Trophoblast cell (in vitro differentiated cells and primary cell): ENCODE results near the gene C16orf92.
A peak's percentile ranks its signal among the peaks of the same experiment; 100 is the strongest.

Experiments
- DNase-seq, 2 donors: peaks; one replicate each; pipeline ENCODE4 v3.0.0-alpha.2; 2016
- H2AFZ ChIP-seq: 2 replicates; pipeline ENCODE4 v1.6.1; 2013; ENCODE audit warnings: low read length, moderate library complexity, mild to moderate bottlenecking; ENCODE audit not compliant: insufficient read depth, poor library complexity
- H2AK5ac ChIP-seq: 2 replicates; pipeline ENCODE4 v1.6.1; 2013; ENCODE audit warnings: mild to moderate bottlenecking, low read length
- H2BK120ac ChIP-seq: 2 replicates; pipeline ENCODE4 v1.6.1; 2013; ENCODE audit warnings: low read length, mild to moderate bottlenecking, moderate library complexity; ENCODE audit not compliant: insufficient read depth, poor library complexity
- H2BK12ac ChIP-seq: 2 replicates; pipeline ENCODE4 v1.6.1; 2013; ENCODE audit warnings: mild to moderate bottlenecking, low read length, moderate library complexity
- H2BK5ac ChIP-seq: 2 replicates; pipeline ENCODE4 v1.6.1; 2013; ENCODE audit warnings: low read length, low read depth, moderate library complexity, mild to moderate bottlenecking; ENCODE audit not compliant: poor library complexity
- H3K14ac ChIP-seq: 2 replicates; pipeline ENCODE4 v1.6.1; 2013; ENCODE audit warnings: mild to moderate bottlenecking, low read length
- H3K18ac ChIP-seq: 2 replicates; pipeline ENCODE4 v1.6.1; 2013; ENCODE audit warnings: mild to moderate bottlenecking, low read length
- H3K23ac ChIP-seq: 2 replicates; pipeline ENCODE4 v1.6.1; 2013; ENCODE audit warnings: low read length
- H3K27ac ChIP-seq: 2 replicates; pipeline ENCODE4 v1.5.1; 2013; ENCODE audit warnings: low read depth, mild to moderate bottlenecking, inconsistent platforms, low read length, moderate library complexity
- H3K27me3 ChIP-seq: 2 replicates; pipeline ENCODE4 v1.6.1; 2013; ENCODE audit warnings: inconsistent platforms, mild to moderate bottlenecking, low read length, moderate library complexity; ENCODE audit not compliant: insufficient read depth
- H3K36me3 ChIP-seq, 2 experiments: 1 replicate in 1 of 2; 2 replicates in 1 of 2; pipeline ENCODE4 v1.6.1; 2013; ENCODE audit warnings: low read length in 2 of 2, mild to moderate bottlenecking in 2 of 2, moderate library complexity in 1 of 2; ENCODE audit not compliant: insufficient read depth in 2 of 2, control insufficient read depth in 1 of 2
- H3K4ac ChIP-seq: 2 replicates; pipeline ENCODE4 v1.6.1; 2013; ENCODE audit warnings: low read depth, mild to moderate bottlenecking, low read length, moderate library complexity
- H3K4me1 ChIP-seq, 2 experiments: 1 replicate in 1 of 2; 2 replicates in 1 of 2; pipeline ENCODE4 v1.6.1; 2013; ENCODE audit warnings: low read length in 2 of 2, mild to moderate bottlenecking in 2 of 2, moderate library complexity in 1 of 2; ENCODE audit not compliant: insufficient read depth in 2 of 2, control insufficient read depth in 1 of 2
- H3K4me2 ChIP-seq: 2 replicates; pipeline ENCODE4 v1.6.1; 2013; ENCODE audit warnings: inconsistent platforms, mild to moderate bottlenecking, low read length, moderate library complexity
- H3K4me3 ChIP-seq: 2 replicates; pipeline ENCODE4 v1.5.1; 2013; ENCODE audit warnings: mild to moderate bottlenecking, low read depth, low read length, inconsistent platforms
- H3K79me1 ChIP-seq: one replicate; pipeline ENCODE4 v1.6.1; 2013; ENCODE audit warnings: low read length
- H3K79me2 ChIP-seq: 2 replicates; pipeline ENCODE4 v1.6.1; 2013; ENCODE audit warnings: low read length, mild to moderate bottlenecking; ENCODE audit not compliant: control insufficient read depth, insufficient read depth, poor library complexity
- H3K9ac ChIP-seq: 2 replicates; pipeline ENCODE4 v1.6.1; 2013; ENCODE audit warnings: mild to moderate bottlenecking, low read length
- H3K9me3 ChIP-seq: 2 replicates; pipeline ENCODE4 v1.6.1; 2013; ENCODE audit warnings: low read depth, mild to moderate bottlenecking, control low read depth, inconsistent platforms, low read length; ENCODE audit not compliant: insufficient read depth
- H4K12ac ChIP-seq: 2 replicates; pipeline ENCODE4 v1.6.1; 2013; ENCODE audit warnings: low read depth, mild to moderate bottlenecking, low read length, moderate library complexity
- H4K8ac ChIP-seq: 2 replicates; pipeline ENCODE4 v1.6.1; 2013; ENCODE audit warnings: low read depth, mild to moderate bottlenecking, low read length, moderate library complexity
- H4K91ac ChIP-seq: one replicate; pipeline ENCODE4 v1.6.1; 2013; ENCODE audit warnings: low read depth, mild to moderate bottlenecking, low read length, moderate library complexity
- WGBS: extraction: QIAGEN DNeasy Blood & Tissue Kit; methylation state at CpG from one replicate; pipeline ENCODE4 v1.1.7; 2013; ENCODE audit warnings: missing lambda C conversion rate; ENCODE audit not compliant: insufficient read length, insufficient coverage; ENCODE audit errors: extremely low coverage; 5-methylcytosine and 5-hydroxymethylcytosine counted together

The C16orf92 gene

DNA sequence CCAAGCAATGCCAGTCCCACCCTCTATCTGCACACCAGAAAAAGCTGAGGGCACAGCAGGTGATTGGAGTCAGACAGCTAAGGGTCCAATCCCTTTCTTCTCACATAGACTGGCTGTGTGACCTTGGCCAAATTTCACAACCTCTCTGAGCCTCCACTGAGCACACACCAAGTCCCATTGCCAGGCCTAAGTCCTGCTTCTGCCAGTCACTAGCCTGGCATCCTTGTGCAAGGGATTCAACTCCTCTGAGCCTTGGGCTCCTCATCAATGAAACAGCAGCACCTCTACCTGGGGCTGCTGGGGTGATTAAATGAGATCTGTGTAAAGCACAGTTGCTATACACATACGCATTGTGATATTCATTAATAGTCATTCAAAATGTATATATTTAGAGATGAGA, 23.6 kb downstream of the C16orf92 start:
- no peaks in the 10 kb centered on the region for H3K79me1 ChIP-seq
- H2BK12ac ChIP-seq: no peak overlapping the region
- no peaks in the 10 kb centered on the region for H3K79me2 ChIP-seq
- H4K8ac ChIP-seq: no peak overlapping the region
- no CpG with 5 or more reads among the region's 1 CpG for WGBS
- no peak overlapping the region for H3K27ac ChIP-seq
- no peak overlapping the region for H3K14ac ChIP-seq
- H3K4me3 ChIP-seq: no peak overlapping the region
- no peaks in the 10 kb centered on the region for H3K36me3 ChIP-seq
- no peak overlapping the region for H3K4ac ChIP-seq
- H4K12ac ChIP-seq: no peak overlapping the region
- H3K4me1 ChIP-seq: peaks cover 0 to under 1% of the 10 kb centered on the region in 2 experiments
- no peak overlapping the region for H3K4me2 ChIP-seq
- H3K18ac ChIP-seq: no peak overlapping the region
- H3K9me3 ChIP-seq: peaks cover 7% of the 10 kb centered on the region
- H2BK5ac ChIP-seq: no peak overlapping the region
- H2AK5ac ChIP-seq: no peak overlapping the region
- H3K9ac ChIP-seq: no peak overlapping the region
- H3K27me3 ChIP-seq: no peaks in the 10 kb centered on the region
- H2BK120ac ChIP-seq: no peak overlapping the region
- H4K91ac ChIP-seq: no peak overlapping the region
- DNase-seq: no peak
- H3K23ac ChIP-seq: no peak overlapping the region
- no peak overlapping the region for H2AFZ ChIP-seq

DNA sequence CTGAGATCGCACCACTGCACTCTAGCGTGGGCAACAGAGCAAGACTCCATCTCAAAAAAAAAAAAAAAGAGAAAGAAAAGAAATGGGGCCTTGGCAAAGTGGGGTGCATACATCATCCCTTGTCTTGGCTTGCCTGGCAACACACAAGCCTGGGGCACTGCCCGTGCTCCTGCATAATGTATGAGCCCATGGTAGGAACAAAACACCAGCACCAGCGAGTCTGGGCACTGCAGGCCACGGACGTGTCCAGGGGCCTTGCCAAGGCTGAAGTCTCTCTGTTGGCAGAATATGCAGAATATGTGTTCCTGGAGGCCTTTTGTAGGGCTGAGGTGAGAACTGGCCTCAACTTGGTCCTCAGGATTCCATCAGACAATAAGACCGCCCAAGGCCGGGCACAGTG, 26.9 kb downstream of the C16orf92 start:
- Histone ChIP-seq H3K4me2 (no peak overlapping the region), H4K91ac (no peak overlapping the region), H3K9me3 (peaks cover 7% of the 10 kb centered on the region), H3K14ac (no peak overlapping the region), H3K27me3 (no peaks in the 10 kb centered on the region), H4K12ac (no peak overlapping the region), H3K4me1 (peaks cover 3 to 14% of the 10 kb centered on the region in 2 experiments), H3K4me3 (no peak overlapping the region), H2AK5ac (no peak overlapping the region), H2BK120ac (no peak overlapping the region), H2BK12ac (no peak overlapping the region), H4K8ac (no peak overlapping the region), H3K27ac (no peak overlapping the region), H2BK5ac (no peak overlapping the region), H3K36me3 (no peaks in the 10 kb centered on the region), H3K79me1 (peaks cover 5% of the 10 kb centered on the region), H3K4ac (no peak overlapping the region), H3K23ac (no peak overlapping the region), H2AFZ (no peak overlapping the region), H3K18ac (no peak overlapping the region), H3K79me2 (peaks cover 2% of the 10 kb centered on the region), H3K9ac (no peak overlapping the region)
- no peak for DNase-seq
- WGBS: no CpG with 5 or more reads among the region's 8 CpGs

GRCh38 chr16:30051518-30051917, 28.5 kb downstream of the C16orf92 start:
- H3K4ac ChIP-seq: no peak overlapping the region
- H4K8ac ChIP-seq: no peak overlapping the region
- peaks cover 2% of the 10 kb centered on the region for H3K79me2 ChIP-seq
- peaks cover 3 to 14% of the 10 kb centered on the region in 2 experiments for H3K4me1 ChIP-seq
- no peak overlapping the region for H2AFZ ChIP-seq
- H3K18ac ChIP-seq: no peak overlapping the region
- no peak overlapping the region for H3K14ac ChIP-seq
- peak overlapping the region; percentile 22 for H3K27ac ChIP-seq
- no peaks in the 10 kb centered on the region for H3K27me3 ChIP-seq
- DNase-seq: no peak
- H3K36me3 ChIP-seq: no peaks in the 10 kb centered on the region
- no CpG with 5 or more reads among the region's 3 CpGs for WGBS
- no peak overlapping the region for H4K12ac ChIP-seq
- no peak overlapping the region for H2AK5ac ChIP-seq
- H4K91ac ChIP-seq: no peak overlapping the region
- H3K4me2 ChIP-seq: no peak overlapping the region
- no peak overlapping the region for H2BK5ac ChIP-seq
- no peak overlapping the region for H2BK12ac ChIP-seq
- H3K4me3 ChIP-seq: no peak overlapping the region
- H3K79me1 ChIP-seq: peaks cover 5% of the 10 kb centered on the region
- no peak overlapping the region for H3K9ac ChIP-seq
- no peak overlapping the region for H2BK120ac ChIP-seq
- no peak overlapping the region for H3K23ac ChIP-seq
- H3K9me3 ChIP-seq: peaks cover 3% of the 10 kb centered on the region

- WGBS: no CpG with 5 or more reads among the region's 58 CpGs
These were observed 29.8 kb downstream of the C16orf92 start for GRCh38 chr16:30052671-30053372.

More at GRCh38 chr16:30052671-30053372, 29.8 kb downstream of the C16orf92 start:
- H3K4me2 ChIP-seq: peak overlapping the region; percentile 98
- no peak overlapping the region for H2AK5ac ChIP-seq
- H2BK5ac ChIP-seq: no peak overlapping the region
- H3K79me2 ChIP-seq: peaks cover 2% of the 10 kb centered on the region
- peak overlapping the region; percentile 90 for H4K12ac ChIP-seq
- H3K27me3 ChIP-seq: no peaks in the 10 kb centered on the region
- peak overlapping the region; percentile 83 for H4K91ac ChIP-seq
- no peak overlapping the region for H3K27ac ChIP-seq
- peak overlapping the region; percentile 73 for H3K4me3 ChIP-seq
- peak overlapping the region; percentile 61 for H2BK12ac ChIP-seq
- H2AFZ ChIP-seq: peak overlapping the region; percentile 92
- H3K9ac ChIP-seq: peak overlapping the region; percentile 69
- peak overlapping the region; percentile 93 for H4K8ac ChIP-seq
- peaks cover 5% of the 10 kb centered on the region for H3K79me1 ChIP-seq
- peak overlapping the region; percentile 46 for H3K4ac ChIP-seq
- peaks cover 3% of the 10 kb centered on the region for H3K9me3 ChIP-seq
- no peaks in the 10 kb centered on the region for H3K36me3 ChIP-seq
- H2BK120ac ChIP-seq: peak overlapping the region; percentile 60
- H3K23ac ChIP-seq: no peak overlapping the region
- peak overlapping the region; percentile 92 for H3K18ac ChIP-seq
- peak; percentile 94 to 98 for DNase-seq
- H3K4me1 ChIP-seq: peaks cover 3 to 14% of the 10 kb centered on the region in 2 experiments
- peak overlapping the region; percentile 93 for H3K14ac ChIP-seq
